CD4-positive, alpha-beta T cell (primary cell): Measurements from ENCODE around the gene AFF2. TPM values are rescaled to one million over a fixed set of nuclear protein-coding genes. Genes with fewer than 3 reads are reported as not detected.

ENCODE experiments used
- ATAC-seq: fragments of 200-7000 bp; cut with Tn5 transposase; one replicate; pipeline ENCODE4 v1.10.0; 2022; ENCODE audit warnings: mild to moderate bottlenecking; ENCODE audit not compliant: poor library complexity
- CTCF ChIA-PET: fragments of 350-600 bp; sonication (Branson Sonifier 250); formaldehyde crosslinking; loops from one replicate; lab custom pipeline; 2021; ENCODE audit warnings: antibody characterized with exemption, inconsistent platforms; lab: Charles Lee
- POLR2A ChIA-PET: fragments of 350-600 bp; sonication (Branson Sonifier 250); formaldehyde crosslinking; loops from one replicate; lab custom pipeline; 2021; ENCODE audit warnings: antibody characterized with exemption, inconsistent platforms; lab: Charles Lee
- DNase-seq, 14 experiments: peaks; one replicate each; pipeline ENCODE4 v3.0.0-alpha.2; 2013 to 2020; ENCODE audit warnings: mixed read lengths in 2 of 14
- H3K27ac ChIP-seq, 2 donors: one replicate each; pipeline versions ENCODE4 v1.5.1 to v1.7.0; 2013; ENCODE audit warnings: low read length in 2 of 2, low read depth in 1 of 2, mild to moderate bottlenecking in 1 of 2
- H3K27me3 ChIP-seq, 2 experiments: 1 replicate in 1 of 2; 2 replicates in 1 of 2; pipeline versions ENCODE4 v1.6.1 to v1.7.0; 2013; ENCODE audit warnings: low read length in 2 of 2, control low read depth in 1 of 2, mild to moderate bottlenecking in 1 of 2, moderate library complexity in 1 of 2; ENCODE audit not compliant: insufficient read depth in 2 of 2, control insufficient read depth in 1 of 2
- H3K36me3 ChIP-seq: one replicate; pipeline ENCODE4 v1.6.1; 2013; ENCODE audit warnings: low read length, control low read depth; ENCODE audit not compliant: insufficient read depth
- H3K4me1 ChIP-seq: one replicate; pipeline ENCODE4 v1.6.1; 2013; ENCODE audit warnings: low read length, control low read depth; ENCODE audit not compliant: insufficient read depth
- H3K4me3 ChIP-seq: one replicate; pipeline ENCODE4 v1.5.1; 2013; ENCODE audit warnings: mild to moderate bottlenecking, low read length, moderate library complexity
- H3K9me3 ChIP-seq, 2 experiments: 1 replicate in 1 of 2; 2 replicates in 1 of 2; pipeline versions ENCODE4 v1.6.1 to v1.7.0; 2013; ENCODE audit warnings: low read length in 2 of 2, mild to moderate bottlenecking in 2 of 2, control low read depth in 1 of 2, moderate library complexity in 1 of 2; ENCODE audit not compliant: control insufficient read depth in 1 of 2, insufficient read depth in 1 of 2
- H3K27ac Mint-ChIP-seq: one replicate; pipeline ENCODE4 v1.8.0; 2020; ENCODE audit warnings: mixed read lengths
- H3K27me3 Mint-ChIP-seq: one replicate; pipeline ENCODE4 v1.8.0; 2021; ENCODE audit warnings: mixed read lengths
- H3K36me3 Mint-ChIP-seq: one replicate; pipeline ENCODE4 v1.8.0; 2021; ENCODE audit warnings: low read depth, mixed read lengths
- H3K4me1 Mint-ChIP-seq: one replicate; pipeline ENCODE4 v1.8.0; 2021; ENCODE audit warnings: low read depth, mixed read lengths
- H3K4me3 Mint-ChIP-seq: one replicate; pipeline ENCODE4 v1.8.0; 2020; ENCODE audit warnings: mild to moderate bottlenecking, mixed read lengths
- H3K9me3 Mint-ChIP-seq: one replicate; pipeline ENCODE4 v1.8.0; 2020; ENCODE audit warnings: mixed read lengths
- CTCF ChIP-seq: fragments of 200-600 bp; IDR thresholded peaks from one replicate; pipeline ENCODE4 v1.8.0; 2022; ENCODE audit warnings: antibody characterized with exemption, mild to moderate bottlenecking
- intact Hi-C, 2 experiments: fragments of 100-400 bp; cut with DNase I in 1 of 2; cut with micrococcal nuclease in 1 of 2; formaldehyde crosslinking; loops; one replicate each; pipeline versions ENCODE4 v1.15.1 to v1.9.0; 2023 to 2025; cut with DNase I, micrococcal nuclease
- polyA plus RNA-seq, 2 donors: library from polyadenylated mRNA; unstranded; fragments of 120-200 nt; gene quantifications; one replicate each; pipeline ENCODE4 v1.2.1, GENCODE V29; 2013
- total RNA-seq, 174 experiments: library from RNA in 2 of 174; stranded (reverse) in 2 of 174; gene quantifications; one replicate each; pipeline ENCODE4 v1.2.3 and lab custom pipeline; 2021 to 2026

AFF2 gene
- total RNA-seq (1 to 10 TPM; 5.9 to 6.2 TPM), total RNA-seq (lab: John Stamatoyannopoulos, UW) (0.96 to 14.5 (median 4.2) reads per million in 172 experiments)
- polyA plus RNA-seq (2013, experiment 1 of 2): 1.0 TPM
- polyA plus RNA-seq (2013, experiment 2 of 2): 0.71 TPM

GRCh38 chrX:148500423-148501385, at the start of gene AFF2:
AFF2 (plus strand) TSS chrX:148500617; CDS start chrX:148501098, 481 bp downstream.
- POLR2A ChIA-PET: no interaction called here
- H3K36me3 Mint-ChIP-seq: no peaks in the 10 kb centered on the region
- H3K27me3 Mint-ChIP-seq: peaks cover 12% of the 10 kb centered on the region
- Histone ChIP-seq H3K4me1 (peaks cover 18% of the 10 kb centered on the region), H3K4me3 (peak within 1 kb of the TSS; percentile 61), H3K27me3 (peaks cover 2 to 20% of the 10 kb centered on the region in 2 experiments), H3K9me3 (no peaks in the 10 kb centered on the region), H3K36me3 (no peaks in the 10 kb centered on the region), H3K27ac (no peak within 1 kb of the TSS)
- H3K4me1 Mint-ChIP-seq: peaks cover 14% of the 10 kb centered on the region
- ATAC-seq (peak; percentile 72), DNase-seq (peak in 13 of 14 experiments; percentile 5 to 76 (median 36))
- intact Hi-C loops: no loop called here
- TF ChIP-seq CTCF: no peak
- CTCF ChIA-PET: no interaction called here
- H3K27ac Mint-ChIP-seq: no peak within 1 kb of the TSS
- peak within 1 kb of the TSS; percentile 91 for H3K4me3 Mint-ChIP-seq
- H3K9me3 Mint-ChIP-seq: no peaks in the 10 kb centered on the region

DNA sequence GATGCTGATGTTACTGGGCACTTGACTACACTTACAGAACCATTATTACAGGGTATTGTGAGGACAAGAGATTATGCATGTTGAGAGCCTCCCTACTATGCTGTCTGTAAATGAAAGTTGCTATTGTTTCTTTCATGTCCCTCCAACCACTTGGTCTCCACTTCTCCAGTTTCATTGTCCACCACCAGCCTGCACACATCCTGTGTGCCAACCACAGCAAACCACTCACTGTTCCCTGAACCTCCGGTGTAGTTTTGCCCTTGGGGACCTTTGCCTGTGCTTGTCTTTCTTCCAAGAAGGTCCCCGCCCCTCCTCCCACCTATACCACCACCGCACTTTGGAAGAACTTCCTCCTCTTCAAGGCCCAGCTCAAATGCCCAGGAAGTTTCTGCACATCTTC, 43.1 kb upstream of the AFF2 start:
- ChIA-PET POLR2A (no interaction called here), CTCF (no interaction called here)
- no peak for ATAC-seq
- Histone ChIP-seq H3K4me3 (no peak overlapping the region), H3K27ac (no peak overlapping the region), H3K36me3 (no peaks in the 10 kb centered on the region), H3K9me3 (no peaks in the 10 kb centered on the region), H3K27me3 (no peaks in the 10 kb centered on the region), H3K4me1 (no peaks in the 10 kb centered on the region)
- Mint-ChIP-seq H3K4me1 (no peaks in the 10 kb centered on the region), H3K4me3 (no peak overlapping the region), H3K9me3 (no peaks in the 10 kb centered on the region), H3K27ac (no peak overlapping the region), H3K27me3 (no peaks in the 10 kb centered on the region), H3K36me3 (no peaks in the 10 kb centered on the region)
- DNase-seq: no peak
- intact Hi-C loops: no loop called here
- no peak for TF ChIP-seq CTCF

- Mint-ChIP-seq H3K4me3 (no peak overlapping the region), H3K9me3 (no peaks in the 10 kb centered on the region), H3K27ac (no peak overlapping the region), H3K27me3 (no peaks in the 10 kb centered on the region), H3K36me3 (no peaks in the 10 kb centered on the region), H3K4me1 (peaks cover 8% of the 10 kb centered on the region)
- H3K27me3 ChIP-seq: no peaks in the 10 kb centered on the region
- ChIA-PET POLR2A (no interaction called here), CTCF (no interaction called here)
- DNase-seq (no peak), ATAC-seq (no peak)
- TF ChIP-seq CTCF: no peak
- no peaks in the 10 kb centered on the region for H3K4me1 ChIP-seq
- H3K36me3 ChIP-seq: no peaks in the 10 kb centered on the region
- no peak overlapping the region for H3K4me3 ChIP-seq
- no peaks in the 10 kb centered on the region for H3K9me3 ChIP-seq
- no peak overlapping the region for H3K27ac ChIP-seq
- intact Hi-C loops: no loop called here
Measured at GRCh38 chrX:148459343-148459742, 41.1 kb upstream of the AFF2 start.
